Measurements from ENCODE around the gene RBM10. TPM values are rescaled to one million over a fixed set of nuclear protein-coding genes. Genes with fewer than 3 reads are reported as not detected.

The RBM10 gene
- total RNA-seq, 1 experiment from 2014 or later: 52.3 TPM

DNA sequence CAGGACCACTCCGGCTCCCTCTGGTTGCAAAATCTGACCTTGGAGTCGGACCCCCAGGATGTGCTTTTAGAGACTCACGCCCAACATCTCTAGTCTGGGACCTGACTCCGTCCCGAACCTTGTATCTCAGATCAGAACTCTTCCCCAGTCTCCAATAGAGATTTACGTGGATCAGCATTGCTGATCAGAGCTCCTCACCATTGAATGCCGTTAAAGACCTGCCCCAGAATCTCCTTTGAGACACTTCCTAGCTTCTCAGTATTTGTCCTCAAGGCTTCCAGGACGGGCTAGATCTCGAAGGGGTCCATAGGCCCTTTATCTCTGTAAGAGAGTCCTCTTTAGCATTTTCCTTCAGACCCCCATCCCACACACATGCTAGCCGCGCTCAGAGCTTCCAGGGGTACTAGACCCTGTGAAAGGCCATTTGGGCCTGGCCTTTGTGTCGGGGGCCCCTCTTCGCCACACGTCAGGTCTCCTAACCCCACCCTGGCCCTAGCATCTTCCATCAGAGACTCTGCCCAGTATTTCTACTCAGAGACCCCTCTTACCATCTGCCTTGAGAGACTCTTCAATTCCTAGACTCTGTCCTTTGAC lies 49.3 kb downstream of the RBM10 start:
- Histone ChIP-seq H3K36me3 (peaks cover 4% of the 10 kb centered on the region; the same call in 1 of the 2 replicates), H3K4me3 (peak overlapping the region; percentile 94), H3K27me3 (no peaks in the 10 kb centered on the region), H3K27ac (peak overlapping the region; percentile 91), H3K9me3 (replicated peaks) (no peaks in the 10 kb centered on the region), H3K4me1 (no peaks in the 10 kb centered on the region; the same call in 1 of the 2 replicates)
- DNase-seq: no peak

DNA sequence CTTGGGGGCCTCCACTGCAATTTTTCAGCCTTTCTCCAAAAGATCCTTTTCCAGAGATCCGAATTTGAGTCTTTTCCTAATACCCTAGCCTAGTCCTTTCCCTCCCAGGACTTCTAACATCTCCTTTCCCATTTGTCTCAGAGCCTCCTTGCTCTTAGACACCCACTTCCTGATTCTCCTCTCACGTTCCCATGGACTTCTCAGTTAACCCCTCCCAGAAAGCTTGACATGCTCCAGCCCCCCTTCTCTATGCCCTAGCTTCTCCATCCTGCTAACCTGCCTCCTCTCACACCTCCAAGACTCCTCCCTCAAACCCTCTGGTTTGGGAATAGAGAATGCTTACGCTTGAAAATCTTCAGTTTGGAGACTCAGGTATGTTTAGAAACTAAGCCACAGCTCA lies 51.1 kb downstream of the RBM10 start:
- no peaks in the 10 kb centered on the region for H3K9me3 ChIP-seq (replicated peaks)
- no peaks in the 10 kb centered on the region; the same call in 1 of the 2 replicates for H3K4me1 ChIP-seq
- no peak overlapping the region for H3K27ac ChIP-seq
- DNase-seq: no peak
- peaks cover 10% of the 10 kb centered on the region for H3K36me3 ChIP-seq
- H3K27me3 ChIP-seq: no peaks in the 10 kb centered on the region
- no peak overlapping the region for H3K4me3 ChIP-seq

GRCh38 chrX:47197526-47197925 lies 52.5 kb downstream of the RBM10 start:
- DNase-seq: no peak
- H3K27me3 ChIP-seq: no peaks in the 10 kb centered on the region
- no peaks in the 10 kb centered on the region; the same call in 1 of the 2 replicates for H3K4me1 ChIP-seq
- no peak overlapping the region for H3K27ac ChIP-seq
- no peaks in the 10 kb centered on the region for H3K9me3 ChIP-seq (replicated peaks)
- peaks cover 11% of the 10 kb centered on the region for H3K36me3 ChIP-seq
- no peak overlapping the region for H3K4me3 ChIP-seq

- Histone ChIP-seq H3K4me3 (no peak overlapping the region), H3K4me1 (no peaks in the 10 kb centered on the region; the same call in 1 of the 2 replicates), H3K27ac (no peak overlapping the region), H3K9me3 (replicated peaks) (no peaks in the 10 kb centered on the region), H3K27me3 (no peaks in the 10 kb centered on the region), H3K36me3 (peaks cover 11% of the 10 kb centered on the region)
- DNase-seq: no peak
Measured at GRCh38 chrX:47198026-47198686, 53.1 kb downstream of the RBM10 start.

- no peak overlapping the region for H3K4me3 ChIP-seq
- no peaks in the 10 kb centered on the region; the same call in 1 of the 2 replicates for H3K4me1 ChIP-seq
- H3K9me3 ChIP-seq (replicated peaks): no peaks in the 10 kb centered on the region
- peaks cover 11% of the 10 kb centered on the region for H3K36me3 ChIP-seq
- H3K27ac ChIP-seq: no peak overlapping the region
- no peaks in the 10 kb centered on the region for H3K27me3 ChIP-seq
- DNase-seq: no peak
Measured at GRCh38 chrX:47198687-47199080, 53.7 kb downstream of the RBM10 start.

- no peak for DNase-seq
- no peak overlapping the region for H3K27ac ChIP-seq
Measured at GRCh38 chrX:47199286-47199685, 54.3 kb downstream of the RBM10 start.

DNA sequence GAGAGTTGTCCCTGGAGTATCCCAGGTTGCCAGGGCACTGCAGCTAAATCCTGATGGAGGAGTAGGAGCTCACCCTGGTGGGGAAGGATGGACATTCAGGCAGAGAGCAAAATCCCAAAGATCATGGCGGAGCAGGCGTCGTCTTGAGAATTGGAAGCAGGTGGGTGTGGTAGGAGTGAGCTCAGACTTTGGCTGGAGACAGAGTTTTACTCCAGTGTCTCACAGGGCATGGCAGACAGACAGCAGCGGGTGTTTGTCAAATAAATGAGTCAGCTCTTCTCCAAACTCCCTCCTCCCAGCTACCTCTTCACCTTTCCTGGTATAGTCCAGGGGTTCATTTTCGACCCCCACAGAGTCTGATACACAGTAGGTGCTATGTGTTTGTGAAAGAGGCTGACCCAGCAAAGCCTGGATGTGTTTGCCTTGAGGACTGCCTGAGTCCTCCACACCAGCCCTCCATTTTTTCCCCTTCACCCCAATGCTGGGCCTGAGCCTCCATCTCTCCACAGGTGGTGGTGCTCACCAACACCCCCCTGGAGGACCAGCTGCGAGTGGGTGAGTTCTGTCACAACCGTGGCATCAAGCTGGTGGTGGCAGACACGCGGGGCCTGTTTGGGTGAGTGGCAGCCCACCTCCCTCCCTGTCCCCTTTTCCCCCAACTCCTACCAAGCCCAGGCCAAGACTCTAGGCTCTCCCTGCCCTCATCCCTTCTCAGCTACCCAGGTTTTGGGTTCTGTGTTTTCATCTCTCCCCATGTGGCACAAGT lies 55.5 kb downstream of the RBM10 start:
- no peaks in the 10 kb centered on the region for H3K9me3 ChIP-seq (replicated peaks)
- peaks cover 11% of the 10 kb centered on the region for H3K36me3 ChIP-seq
- peak overlapping the region; percentile 54 for H3K27ac ChIP-seq
- no peak overlapping the region for H3K4me3 ChIP-seq
- no peaks in the 10 kb centered on the region; the same call in 1 of the 2 replicates for H3K4me1 ChIP-seq
- H3K27me3 ChIP-seq: no peaks in the 10 kb centered on the region
- DNase-seq: peak; percentile 53 to 62

More at GRCh38 chrX:47199286-47199685, 54.3 kb downstream of the RBM10 start:
- Histone ChIP-seq H3K9me3 (replicated peaks) (no peaks in the 10 kb centered on the region), H3K4me3 (no peak overlapping the region), H3K36me3 (peaks cover 11% of the 10 kb centered on the region), H3K27me3 (no peaks in the 10 kb centered on the region), H3K4me1 (no peaks in the 10 kb centered on the region; the same call in 1 of the 2 replicates)

- DNase-seq: no peak
- H3K36me3 ChIP-seq: peaks cover 11% of the 10 kb centered on the region
- no peaks in the 10 kb centered on the region for H3K27me3 ChIP-seq
- no peak overlapping the region for H3K27ac ChIP-seq
- H3K4me3 ChIP-seq: no peak overlapping the region
- no peaks in the 10 kb centered on the region for H3K9me3 ChIP-seq (replicated peaks)
- no peaks in the 10 kb centered on the region for H3K4me1 ChIP-seq
Measured at GRCh38 chrX:47201345-47201944, 56.4 kb downstream of the RBM10 start.

DNA sequence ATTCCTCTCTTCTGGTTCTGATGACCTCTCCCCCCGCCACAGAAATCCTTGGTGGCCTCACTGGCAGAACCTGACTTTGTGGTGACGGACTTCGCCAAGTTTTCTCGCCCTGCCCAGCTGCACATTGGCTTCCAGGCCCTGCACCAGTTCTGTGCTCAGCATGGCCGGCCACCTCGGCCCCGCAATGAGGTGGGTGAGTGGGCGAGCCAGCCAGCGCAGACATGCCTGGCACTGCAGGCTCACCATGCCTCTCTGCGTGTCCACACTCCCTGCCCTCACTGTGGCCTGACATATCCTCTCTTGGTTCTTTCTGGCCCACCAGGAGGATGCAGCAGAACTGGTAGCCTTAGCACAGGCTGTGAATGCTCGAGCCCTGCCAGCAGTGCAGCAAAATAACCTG lies 57.3 kb downstream of the RBM10 start:
- DNase-seq: no peak
- H3K9me3 ChIP-seq (replicated peaks): no peaks in the 10 kb centered on the region
- no peak overlapping the region for H3K27ac ChIP-seq
- no peaks in the 10 kb centered on the region for H3K27me3 ChIP-seq
- H3K4me3 ChIP-seq: no peak overlapping the region
- no peaks in the 10 kb centered on the region for H3K4me1 ChIP-seq
- peaks cover 11% of the 10 kb centered on the region for H3K36me3 ChIP-seq

GRCh38 chrX:47202877-47203276 lies 57.9 kb downstream of the RBM10 start:
- peaks cover 14% of the 10 kb centered on the region for H3K36me3 ChIP-seq
- no peak overlapping the region for H3K4me3 ChIP-seq
- no peak overlapping the region for H3K27ac ChIP-seq
- no peak for DNase-seq
- H3K27me3 ChIP-seq: no peaks in the 10 kb centered on the region
- no peaks in the 10 kb centered on the region for H3K4me1 ChIP-seq
- H3K9me3 ChIP-seq (replicated peaks): no peaks in the 10 kb centered on the region

DNA sequence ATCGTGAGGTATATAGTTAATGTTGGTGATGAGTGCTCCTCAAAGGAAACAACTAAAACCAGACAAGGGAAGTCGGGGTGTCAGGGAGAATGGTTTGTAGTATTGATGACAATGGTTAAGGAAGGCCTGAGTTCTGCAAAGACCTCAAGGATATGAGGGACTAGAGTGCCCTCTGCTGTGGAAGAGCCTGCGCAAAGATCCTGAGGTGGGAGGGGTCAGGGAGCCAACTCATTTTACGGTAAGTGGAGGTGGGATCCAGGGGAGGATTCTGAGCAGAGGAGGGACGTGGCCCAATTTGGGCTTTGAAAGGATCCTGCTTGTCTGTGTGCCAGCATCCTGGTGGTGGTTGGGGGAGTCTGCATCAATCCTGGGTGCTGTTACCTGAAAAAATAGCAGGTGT lies 59.9 kb downstream of the RBM10 start:
- H3K4me3 ChIP-seq: no peak overlapping the region
- H3K27ac ChIP-seq: no peak overlapping the region
- no peaks in the 10 kb centered on the region for H3K9me3 ChIP-seq (replicated peaks)
- no peaks in the 10 kb centered on the region for H3K27me3 ChIP-seq
- no peaks in the 10 kb centered on the region for H3K4me1 ChIP-seq
- peaks cover 11% of the 10 kb centered on the region for H3K36me3 ChIP-seq
- no peak for DNase-seq

GRCh38 chrX:47206316-47206715 lies 61.3 kb downstream of the RBM10 start:
- H3K27ac ChIP-seq: no peak overlapping the region
- no peak for DNase-seq
- H3K36me3 ChIP-seq: peaks cover 4% of the 10 kb centered on the region; the same call in 1 of the 2 replicates
- H3K27me3 ChIP-seq: no peaks in the 10 kb centered on the region
- no peaks in the 10 kb centered on the region for H3K9me3 ChIP-seq (replicated peaks)
- no peak overlapping the region for H3K4me3 ChIP-seq
- no peaks in the 10 kb centered on the region for H3K4me1 ChIP-seq

- no peak for DNase-seq
- no peaks in the 10 kb centered on the region for H3K9me3 ChIP-seq (replicated peaks)
- peaks cover 4% of the 10 kb centered on the region for H3K36me3 ChIP-seq
- no peaks in the 10 kb centered on the region for H3K27me3 ChIP-seq
- H3K4me3 ChIP-seq: no peak overlapping the region
- no peak overlapping the region for H3K27ac ChIP-seq
- no peaks in the 10 kb centered on the region for H3K4me1 ChIP-seq
Measured at GRCh38 chrX:47208108-47208507, 63.1 kb downstream of the RBM10 start.

GRCh38 chrX:47209508-47210238 lies 64.7 kb downstream of the RBM10 start:
- Histone ChIP-seq H3K36me3 (peaks cover 4% of the 10 kb centered on the region), H3K27me3 (no peaks in the 10 kb centered on the region), H3K4me3 (no peak overlapping the region), H3K27ac (no peak overlapping the region), H3K9me3 (replicated peaks) (no peaks in the 10 kb centered on the region), H3K4me1 (no peaks in the 10 kb centered on the region)
- no peak for DNase-seq
